ENCODE data around the gene TPCN1.

TPCN1 gene

GRCh38 chr12:113226696-113227568 is 5.7 kb downstream of the TPCN1 start:
- DNase-seq: no peak

- DNase-seq: no peak
Measured at GRCh38 chr12:113227686-113228391, 6.6 kb downstream of the TPCN1 start.

- DNase-seq: no peak
Measured at GRCh38 chr12:113228394-113229028, 7.2 kb downstream of the TPCN1 start.

DNA sequence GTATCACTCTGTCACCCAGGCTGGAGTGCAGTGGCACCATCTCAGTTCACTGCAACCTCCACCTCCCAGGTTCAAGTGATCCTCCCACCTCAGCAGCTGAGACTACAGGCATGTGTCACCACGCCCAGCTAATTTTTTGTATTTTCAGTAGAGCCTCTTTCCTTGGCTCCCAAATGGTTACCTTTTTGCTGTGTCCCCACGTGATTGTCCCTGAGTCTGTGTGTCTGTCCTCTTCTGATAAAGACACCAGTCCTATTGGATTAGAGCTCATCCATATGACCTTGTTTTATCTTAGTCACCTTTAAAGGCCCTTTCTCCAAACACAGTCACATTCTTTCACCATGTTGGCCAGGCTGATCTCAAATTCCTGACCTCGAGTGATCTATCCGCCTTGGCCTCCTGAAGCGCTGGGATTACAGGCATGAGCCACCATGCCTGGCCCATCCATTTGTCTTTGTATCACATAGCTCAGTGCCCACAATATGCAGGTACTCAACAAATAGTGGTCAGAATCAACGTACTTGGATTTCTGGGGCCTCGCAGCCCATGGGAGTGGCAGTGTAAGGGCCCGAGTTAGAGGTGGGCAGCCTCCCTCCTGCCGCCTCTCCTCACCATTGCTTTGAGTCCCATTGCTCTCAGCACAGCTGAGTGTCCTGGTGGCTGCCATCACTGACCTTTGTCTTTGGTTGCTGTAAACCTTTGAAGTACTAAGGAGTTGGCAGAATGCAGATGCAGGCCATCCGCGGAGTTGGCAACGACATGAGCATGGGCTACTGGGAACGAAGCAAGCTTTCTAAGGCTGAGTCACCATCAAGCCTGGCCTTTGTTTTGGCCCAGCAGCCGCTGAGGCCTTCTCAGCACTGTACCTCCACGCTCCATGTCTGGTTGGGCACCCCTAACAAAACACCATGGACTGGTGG is 9.3 kb downstream of the TPCN1 start:
- no peak for DNase-seq

DNA sequence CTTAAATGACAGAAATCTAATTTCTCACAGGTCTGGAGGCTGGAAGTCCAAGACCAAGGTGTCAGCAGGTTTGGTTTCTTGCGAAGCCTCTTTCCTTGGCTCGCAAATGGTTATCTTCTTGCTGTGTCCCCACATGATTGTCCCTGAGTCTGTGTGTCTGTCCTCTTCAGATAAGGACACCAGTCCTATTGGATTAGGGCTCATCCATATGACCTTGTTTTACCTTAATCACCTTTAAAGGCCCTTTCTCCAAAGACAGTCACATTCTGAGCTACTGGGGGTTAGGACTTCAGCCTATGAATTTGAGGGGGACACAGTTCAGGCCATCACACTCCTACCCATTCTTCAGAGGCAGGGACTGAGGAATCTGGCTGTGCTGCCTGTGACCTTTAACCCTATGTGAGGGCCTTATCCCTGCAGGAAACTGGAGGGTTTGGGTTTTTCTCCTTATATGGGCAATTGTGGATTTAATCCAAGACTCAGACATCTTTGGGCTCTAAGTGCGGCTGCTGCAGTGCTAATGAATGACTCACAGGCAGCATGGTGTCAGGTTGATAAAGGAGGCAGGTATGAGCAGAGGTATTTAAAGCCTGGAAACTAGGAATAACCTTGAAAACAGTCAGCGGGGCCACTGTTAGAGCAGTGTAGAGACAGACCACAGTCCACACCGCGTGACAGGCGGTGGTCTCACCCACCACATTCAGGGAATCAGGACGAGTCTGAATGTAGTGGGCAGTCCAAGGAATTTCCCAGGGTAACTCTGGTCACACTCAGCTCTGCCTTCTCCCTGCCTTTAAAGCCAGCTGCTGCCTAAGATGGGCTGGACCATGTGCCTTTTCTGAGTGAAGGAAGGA is 10.2 kb downstream of the TPCN1 start:
- DNase-seq: no peak

GRCh38 chr12:113232089-113232839 is 11.0 kb downstream of the TPCN1 start:
- DNase-seq: no peak

- no peak for DNase-seq
Measured at GRCh38 chr12:113232840-113233585, 11.7 kb downstream of the TPCN1 start.

DNA sequence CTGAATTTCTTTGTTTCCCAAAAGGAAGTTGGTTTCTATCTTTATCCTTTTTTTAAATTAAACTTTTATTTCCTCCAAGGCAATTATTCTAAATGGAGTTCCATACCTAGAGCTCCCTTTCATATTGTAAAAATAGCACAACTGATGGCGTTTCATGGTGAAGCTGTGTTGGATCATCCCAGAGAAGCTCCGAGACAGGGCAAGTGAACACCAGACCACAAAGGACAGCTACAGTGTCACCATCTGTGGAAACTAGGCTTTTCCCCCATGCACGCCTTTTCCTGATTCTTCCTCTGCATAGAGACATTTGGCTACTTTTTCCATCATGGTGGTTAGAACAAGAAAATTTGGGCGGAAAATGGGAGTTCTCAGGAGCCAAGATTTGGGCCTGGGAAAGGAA is 12.7 kb downstream of the TPCN1 start:
- no peak for DNase-seq

GRCh38 chr12:113234483-113234882 is 13.2 kb downstream of the TPCN1 start:
- no peak for DNase-seq

- no peak for DNase-seq
Measured at GRCh38 chr12:113235976-113236375, 14.7 kb downstream of the TPCN1 start.

GRCh38 chr12:113236539-113237399 is 15.5 kb downstream of the TPCN1 start:
- DNase-seq: no peak

DNA sequence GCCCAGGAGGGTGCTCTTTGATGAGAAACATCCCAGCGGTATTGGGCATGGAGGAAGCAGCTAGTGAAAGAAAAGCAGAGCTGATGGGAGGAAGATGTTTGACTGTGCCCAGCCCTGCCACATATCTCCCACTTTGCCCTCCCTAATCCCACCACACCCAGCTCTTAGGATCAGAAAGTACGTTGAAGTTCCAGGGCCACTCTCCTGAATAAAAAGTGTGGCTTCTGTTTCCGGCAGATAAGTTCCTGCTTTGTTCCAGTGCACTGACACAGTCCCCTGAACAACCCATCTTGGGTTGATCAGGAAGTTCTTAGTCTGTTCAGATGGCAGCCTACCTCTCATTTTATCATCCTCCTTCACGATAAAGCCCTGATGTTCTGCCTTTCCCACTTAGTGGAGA is 16.5 kb downstream of the TPCN1 start:
- DNase-seq: no peak

DNA sequence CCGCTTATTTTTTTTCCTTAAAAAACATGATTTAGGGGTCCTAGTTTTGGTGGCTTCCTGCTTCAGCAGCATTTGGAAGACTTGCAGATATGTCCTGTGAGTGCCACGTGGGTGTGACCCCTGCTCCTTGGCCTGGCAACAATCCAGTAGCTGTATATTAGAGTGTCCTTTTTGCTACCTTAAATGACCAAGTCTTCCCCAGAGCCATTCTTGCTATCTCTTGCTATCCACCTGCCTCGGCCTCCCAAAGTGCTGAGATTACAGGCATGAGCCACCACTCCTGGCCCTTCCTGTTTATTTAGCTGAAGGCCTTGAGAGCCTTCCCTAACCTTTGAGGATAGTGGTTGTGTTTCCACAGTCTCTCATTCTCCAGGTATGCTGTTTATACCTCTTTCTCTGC is 17.0 kb downstream of the TPCN1 start:
- DNase-seq: no peak

DNA sequence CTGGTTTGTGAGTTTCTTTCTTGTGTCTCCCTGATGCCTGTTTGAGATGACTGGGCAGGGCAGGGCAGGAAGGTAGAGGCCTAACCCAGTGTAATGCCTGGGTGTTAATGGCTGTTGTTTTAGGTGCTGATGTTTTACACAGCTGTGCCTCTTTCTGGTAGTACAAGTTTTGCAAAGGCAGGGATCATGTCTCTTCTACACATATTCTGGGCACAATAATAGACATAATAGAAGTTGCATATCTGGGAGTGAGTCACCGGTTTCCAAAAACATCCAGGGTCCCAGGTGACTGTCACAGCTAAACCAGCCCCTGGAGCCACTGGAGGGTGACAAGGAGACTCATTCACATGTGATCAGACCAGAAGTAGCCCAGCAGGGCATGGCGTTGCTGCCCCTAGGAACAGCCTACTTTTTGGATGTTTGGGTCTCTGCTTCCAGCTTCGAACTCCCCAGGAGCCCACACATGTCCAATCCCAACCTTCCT is 18.1 kb downstream of the TPCN1 start:
- no peak for DNase-seq

- DNase-seq: no peak
Measured at GRCh38 chr12:113239811-113240331, 18.6 kb downstream of the TPCN1 start.

- DNase-seq: no peak
Measured at GRCh38 chr12:113240395-113240794, 19.1 kb downstream of the TPCN1 start.

DNA sequence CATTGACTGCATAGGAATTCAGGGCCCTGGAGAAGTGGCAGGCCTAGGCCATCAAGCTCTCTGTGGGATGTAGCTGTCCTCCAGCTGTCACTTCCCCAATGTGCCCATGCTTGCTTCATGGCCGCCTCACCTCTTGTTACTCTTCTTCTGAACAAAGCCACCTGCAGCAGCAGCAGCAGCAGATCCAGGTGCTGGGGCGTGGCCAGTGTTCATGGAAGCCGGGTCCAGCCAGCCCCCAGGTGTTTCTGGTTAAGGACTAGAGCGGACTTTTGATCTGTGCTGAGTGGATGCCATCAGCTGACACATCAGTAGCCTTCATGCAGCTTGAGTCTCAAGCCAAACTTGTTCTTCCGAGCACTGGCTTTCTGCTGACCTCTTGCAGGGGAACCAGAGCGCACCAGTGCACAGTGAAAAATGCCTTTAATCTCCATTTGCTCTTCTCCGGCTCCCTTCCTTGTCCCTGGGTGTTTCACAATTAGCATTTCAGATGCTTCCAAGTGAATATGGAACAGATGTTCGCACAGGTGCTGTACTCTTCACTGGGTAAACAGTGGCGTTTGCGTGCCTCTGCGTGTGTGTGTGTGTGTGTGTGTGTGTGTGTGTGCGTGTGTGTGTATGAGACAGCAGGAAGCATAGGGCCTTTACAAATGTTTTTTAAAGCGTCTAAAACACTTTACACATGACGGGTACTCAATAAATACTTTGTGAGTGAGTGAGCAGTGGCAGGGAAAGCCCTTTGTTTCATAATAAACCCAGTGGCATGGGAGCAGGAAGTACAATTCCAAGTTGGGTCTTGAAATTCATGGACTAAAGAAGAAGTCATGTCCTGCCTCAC is 20.1 kb downstream of the TPCN1 start:
- DNase-seq: peak; percentile 83

DNA sequence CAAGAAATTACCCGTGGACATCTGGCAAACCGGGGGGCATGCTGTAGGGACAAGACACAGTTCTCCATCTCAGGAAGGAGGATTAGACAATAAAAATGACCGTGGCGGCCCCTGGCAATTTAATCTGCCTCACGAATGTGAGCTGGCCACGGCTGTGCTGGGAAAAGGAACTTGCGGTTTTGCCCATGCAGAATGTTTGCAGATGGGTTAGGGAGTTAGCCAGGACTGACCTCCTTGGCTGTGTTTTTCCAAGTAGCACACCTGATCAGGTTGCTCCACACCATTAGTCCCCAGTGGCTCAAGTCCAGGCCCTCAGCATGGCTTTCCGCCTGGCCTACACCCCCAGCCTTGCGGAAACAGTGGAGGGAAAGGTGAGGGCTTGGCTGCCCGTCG is 20.8 kb downstream of the TPCN1 start:
- DNase-seq: no peak

Data from NCI-H774 (cell line).